Tibial artery (tissue), 4 donors: ENCODE results near the gene INIP.

ENCODE experiments used
- DNase-seq, 2 donors: peaks; one replicate each; pipeline ENCODE4 v3.0.0-alpha.2; 2019
- H3K27ac ChIP-seq, 2 donors: fragments of 200-600 bp; sonication (generic) in 1 of 2; 1 replicate in 1 of 2; 2 replicates in 1 of 2; pipeline ENCODE4 v1.5.1; 2018 to 2019; ENCODE audit warnings: mild to moderate bottlenecking in 1 of 2
- H3K27me3 ChIP-seq, 2 donors: fragments of 200-600 bp; sonication (generic) in 1 of 2; one replicate each; pipeline versions ENCODE4 v1.5.1 to v1.6.0; 2016 to 2019
- H3K36me3 ChIP-seq, 3 donors: fragments of 200-600 bp; sonication (generic) in 2 of 3; one replicate each; pipeline ENCODE4 v1.5.1; 2016 to 2019; ENCODE audit warnings: mild to moderate bottlenecking in 2 of 3
- H3K4me1 ChIP-seq, 4 donors: fragments of 200-600 bp; sonication (generic) in 2 of 4; 1 replicate in 3 of 4; 2 replicates in 1 of 4; pipeline ENCODE4 v1.5.1; 2016 to 2019
- H3K4me3 ChIP-seq, 2 donors: fragments of 200-600 bp; sonication (generic) in 1 of 2; 1 replicate in 1 of 2; 2 replicates in 1 of 2; pipeline ENCODE4 v1.5.1; 2018 to 2019; ENCODE audit warnings: mild to moderate bottlenecking in 2 of 2
- H3K9me3 ChIP-seq, 3 donors: fragments of 200-600 bp; sonication (generic) in 1 of 3; one replicate each; pipeline ENCODE4 v1.5.1; 2016 to 2019
- intact Hi-C: fragments of 100-400 bp; cut with DNase I; formaldehyde crosslinking; loops from one replicate; pipeline ENCODE4 v1.15.0; 2023; ENCODE audit warnings: low total_unique reads
- TF ChIP-seq, protein P1 (sequence below), 2 experiments: fragments of 200-600 bp in 1 of 2; fragments of 450-650 bp in 1 of 2; IDR thresholded peaks; one replicate each; pipeline ENCODE4 v1.5.1; 2017 to 2019; ENCODE audit warnings: antibody characterized with exemption in 2 of 2, mild to moderate bottlenecking in 1 of 2, moderate library complexity in 1 of 2

Gene INIP

DNA sequence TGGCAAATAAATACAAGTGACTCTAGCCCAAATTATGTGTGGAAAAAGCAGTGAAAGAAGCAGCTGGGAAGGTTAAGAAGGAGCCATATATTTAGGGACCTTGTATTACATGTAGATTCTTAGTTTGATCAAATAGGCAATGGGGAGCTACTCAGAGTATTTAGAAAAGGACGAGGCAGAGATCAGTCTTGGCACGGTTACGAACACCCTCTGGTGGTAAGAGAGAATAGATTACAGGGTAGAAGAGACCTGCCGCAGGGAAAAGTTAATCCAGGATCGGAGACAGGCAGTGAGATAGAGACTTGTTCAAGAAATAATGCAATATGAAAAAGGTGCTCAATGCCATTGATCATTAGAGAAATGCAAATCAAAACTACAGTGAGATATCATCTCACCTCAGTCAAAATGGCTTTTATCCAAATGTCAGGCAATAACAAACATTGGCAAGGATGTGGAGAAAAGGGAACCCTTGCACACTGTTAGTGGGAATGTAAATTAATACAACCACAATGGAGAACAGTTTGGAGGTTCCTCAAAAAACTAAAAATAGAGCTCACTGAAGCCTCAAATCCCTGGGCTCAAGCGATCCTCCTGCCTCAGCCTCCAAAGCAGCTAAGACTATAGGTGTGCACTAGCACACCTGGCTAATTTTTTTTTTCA is 12.0 kb downstream of the INIP start:
- intact Hi-C loops: loop anchor here (10.0 kb wide), 1 partner anchor 231 kb away; no protein-coding TSS in a partner anchor
- Histone ChIP-seq H3K9me3 (no peaks in the 10 kb centered on the region), H3K4me3 (no peak overlapping the region), H3K27ac (no peak overlapping the region), H3K4me1 (no peaks in the 10 kb centered on the region), H3K27me3 (no peaks in the 10 kb centered on the region), H3K36me3 (peaks cover 0 to 3% (median 0%) of the 10 kb centered on the region in 3 donors)
- DNase-seq: no peak
- TF ChIP-seq, protein P1, sequence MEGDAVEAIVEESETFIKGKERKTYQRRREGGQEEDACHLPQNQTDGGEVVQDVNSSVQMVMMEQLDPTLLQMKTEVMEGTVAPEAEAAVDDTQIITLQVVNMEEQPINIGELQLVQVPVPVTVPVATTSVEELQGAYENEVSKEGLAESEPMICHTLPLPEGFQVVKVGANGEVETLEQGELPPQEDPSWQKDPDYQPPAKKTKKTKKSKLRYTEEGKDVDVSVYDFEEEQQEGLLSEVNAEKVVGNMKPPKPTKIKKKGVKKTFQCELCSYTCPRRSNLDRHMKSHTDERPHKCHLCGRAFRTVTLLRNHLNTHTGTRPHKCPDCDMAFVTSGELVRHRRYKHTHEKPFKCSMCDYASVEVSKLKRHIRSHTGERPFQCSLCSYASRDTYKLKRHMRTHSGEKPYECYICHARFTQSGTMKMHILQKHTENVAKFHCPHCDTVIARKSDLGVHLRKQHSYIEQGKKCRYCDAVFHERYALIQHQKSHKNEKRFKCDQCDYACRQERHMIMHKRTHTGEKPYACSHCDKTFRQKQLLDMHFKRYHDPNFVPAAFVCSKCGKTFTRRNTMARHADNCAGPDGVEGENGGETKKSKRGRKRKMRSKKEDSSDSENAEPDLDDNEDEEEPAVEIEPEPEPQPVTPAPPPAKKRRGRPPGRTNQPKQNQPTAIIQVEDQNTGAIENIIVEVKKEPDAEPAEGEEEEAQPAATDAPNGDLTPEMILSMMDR (IDR thresholded peaks at IDR 0.05): peak; percentile 19 to 31

DNA sequence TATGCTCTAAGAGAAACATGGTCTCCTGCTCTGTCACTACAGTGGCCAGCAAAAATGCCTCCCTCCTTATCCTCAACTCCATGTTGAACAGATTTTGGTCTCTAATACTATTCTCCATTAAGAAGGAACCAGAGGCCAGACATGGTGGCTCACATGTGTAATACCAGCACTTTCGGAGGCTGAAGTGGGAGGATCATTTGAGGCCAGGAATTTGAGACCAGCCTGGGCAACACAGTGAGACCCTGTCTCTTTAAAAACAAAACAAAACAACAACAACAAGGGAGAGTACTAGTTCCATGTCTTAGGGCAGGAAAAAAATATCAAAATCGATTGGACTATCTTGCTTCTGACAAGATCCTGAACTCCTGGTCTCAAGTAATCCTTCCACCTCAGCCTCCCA is 14.6 kb downstream of the INIP start:
- TF ChIP-seq, protein P1 (IDR thresholded peaks at IDR 0.05): no peak
- H3K27ac ChIP-seq: no peak overlapping the region
- DNase-seq: no peak
- no peaks in the 10 kb centered on the region for H3K9me3 ChIP-seq
- no peaks in the 10 kb centered on the region for H3K36me3 ChIP-seq
- intact Hi-C loops: loop anchor here (10.0 kb wide), 1 partner anchor 229 kb away; no protein-coding TSS in a partner anchor
- H3K27me3 ChIP-seq: no peaks in the 10 kb centered on the region
- H3K4me3 ChIP-seq: no peak overlapping the region
- no peaks in the 10 kb centered on the region for H3K4me1 ChIP-seq

DNA sequence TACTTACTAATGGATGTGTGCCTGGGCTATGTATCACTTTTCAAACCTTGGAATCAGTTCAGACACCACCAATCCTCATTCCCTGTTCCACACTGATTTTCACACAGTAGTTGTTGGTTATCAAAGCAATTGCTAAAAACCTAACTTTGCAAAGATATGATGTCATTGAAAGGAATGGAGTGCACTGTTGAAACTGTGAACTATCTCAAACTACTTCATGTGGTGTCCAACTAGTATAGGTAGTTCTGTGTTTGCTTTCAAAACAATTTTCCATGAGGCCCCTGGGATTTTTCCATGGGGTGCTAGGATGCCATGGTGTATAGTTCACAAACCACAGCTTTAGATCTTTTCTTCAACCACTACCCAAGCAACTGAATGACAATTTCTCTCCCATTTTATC is 17.8 kb downstream of the INIP start:
- TF ChIP-seq, protein P1 (IDR thresholded peaks at IDR 0.05): no peak
- intact Hi-C loops: loop anchor here (10.0 kb wide), 1 partner anchor 225 kb away; no protein-coding TSS in a partner anchor
- no peaks in the 10 kb centered on the region for H3K4me1 ChIP-seq

DNA sequence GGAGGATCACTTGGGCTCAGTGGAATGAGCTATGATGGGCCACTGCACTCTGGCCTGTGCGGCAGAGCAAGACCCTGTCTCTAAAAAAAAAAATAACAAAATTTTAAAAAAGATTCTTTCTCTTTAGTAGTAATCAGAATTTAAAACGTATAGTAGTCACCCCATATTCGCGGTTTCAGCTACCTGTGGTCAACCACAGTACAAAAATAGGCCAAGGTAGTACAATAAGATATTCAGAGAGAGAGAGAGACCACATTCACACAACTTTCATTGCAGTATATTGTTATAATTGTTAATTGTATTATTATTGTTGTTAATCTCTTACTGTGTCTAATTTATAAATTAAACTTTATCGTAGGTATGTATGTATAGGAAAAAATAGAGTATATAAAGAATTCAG is 18.7 kb downstream of the INIP start:
- Histone ChIP-seq H3K36me3 (peaks cover 10 to 14% (median 10%) of the 10 kb centered on the region in 3 donors), H3K27ac (no peak overlapping the region), H3K4me3 (no peak overlapping the region), H3K9me3 (no peaks in the 10 kb centered on the region), H3K27me3 (no peaks in the 10 kb centered on the region), H3K4me1 (no peaks in the 10 kb centered on the region)
- TF ChIP-seq, protein P1 (IDR thresholded peaks at IDR 0.05): no peak
- no peak for DNase-seq
- intact Hi-C loops: no loop called here

More for the DNA sequence above, 17.8 kb downstream of the INIP start:
- no peak for DNase-seq
- Histone ChIP-seq H3K4me3 (no peak overlapping the region), H3K36me3 (peaks cover 10 to 14% (median 10%) of the 10 kb centered on the region in 3 donors), H3K27ac (no peak overlapping the region), H3K27me3 (no peaks in the 10 kb centered on the region), H3K9me3 (no peaks in the 10 kb centered on the region)

DNA sequence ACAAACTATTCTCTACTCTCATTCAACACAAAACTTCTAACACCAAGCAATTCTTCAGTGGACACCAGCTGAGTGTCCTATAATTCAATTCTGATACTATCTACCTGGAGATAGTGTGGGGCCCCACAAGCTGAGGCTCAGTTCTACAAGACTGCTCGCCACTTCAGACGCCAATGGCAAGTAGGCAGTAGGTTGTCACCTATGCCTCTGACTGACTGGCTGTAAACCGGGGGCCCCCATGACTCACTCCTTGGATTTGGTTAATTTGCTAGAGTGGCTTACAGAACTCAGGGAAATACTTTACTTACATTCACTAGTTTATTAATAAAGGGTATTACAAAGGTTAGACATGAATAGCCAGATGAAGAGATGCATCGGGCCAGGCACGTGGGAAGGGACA is 21.5 kb downstream of the INIP start:
- Histone ChIP-seq H3K9me3 (no peaks in the 10 kb centered on the region), H3K4me1 (no peaks in the 10 kb centered on the region), H3K36me3 (peaks cover 23 to 36% (median 26%) of the 10 kb centered on the region in 3 donors), H3K27me3 (no peaks in the 10 kb centered on the region), H3K4me3 (no peak overlapping the region), H3K27ac (no peak overlapping the region)
- TF ChIP-seq, protein P1 (IDR thresholded peaks at IDR 0.05): no peak
- intact Hi-C loops: no loop called here
- DNase-seq: no peak
